ENCODE measurements around the gene PTGFRN. TPM values are rescaled to one million over a fixed set of nuclear protein-coding genes. Genes with fewer than 3 reads are reported as not detected.

PTGFRN gene
- total and polyA plus RNA-seq, 4 donors, result 5.4 to 12.6 (median 7.2) TPM

DNA sequence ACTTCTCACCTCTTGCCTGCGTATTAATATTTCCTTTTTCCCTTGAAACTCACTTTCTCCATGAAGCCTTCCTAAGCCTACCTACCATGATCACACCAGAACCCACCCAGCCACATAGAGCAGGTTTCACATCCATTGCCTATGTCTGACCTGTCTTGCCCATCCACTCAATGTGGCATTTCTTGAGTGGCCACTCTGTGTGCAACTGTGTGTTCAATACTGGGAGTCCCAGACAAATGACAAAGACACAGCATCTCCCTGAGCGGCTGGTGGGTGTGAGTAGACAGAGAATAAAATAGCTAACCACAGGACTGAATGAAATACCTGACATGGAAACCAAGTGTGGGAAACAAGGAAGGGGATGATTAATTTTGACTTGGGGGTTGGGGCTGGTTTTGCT is 3.1 kb downstream of the PTGFRN start:
- 96% methylated on average over 2 of the region's 2 CpGs for WGBS
- DNase-seq (ENCODE audit: low spot score), result no peak

DNA sequence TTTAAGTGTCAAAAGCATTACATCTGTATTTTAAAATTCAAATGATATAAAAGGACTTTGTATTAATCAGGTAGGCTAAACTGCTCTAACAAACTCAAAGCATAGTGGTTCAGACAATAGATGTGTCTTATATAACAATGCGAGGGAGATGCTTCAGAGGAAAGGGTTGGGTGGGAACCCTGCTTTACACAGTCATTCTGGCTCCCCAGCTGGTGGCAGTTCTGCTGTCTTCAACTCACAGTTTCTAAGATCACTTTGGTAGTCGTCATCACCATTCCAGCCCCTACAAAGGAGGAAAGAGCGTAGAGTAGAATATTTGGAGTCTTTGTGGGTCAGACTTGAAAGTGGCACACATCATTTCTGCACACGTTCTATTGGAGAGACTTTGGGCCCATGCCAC is 4.2 kb downstream of the PTGFRN start:
- Histone ChIP-seq H3K27ac (ENCODE audit: low read depth in 1 of 2, low read length in 2 of 2) (no peak overlapping the region), H3K9ac (ENCODE audit: low read depth in 1 of 2, low read length in 2 of 2) (no peak overlapping the region), H3K4me1 (ENCODE audit: control insufficient read depth in 4 of 4, insufficient read depth in 4 of 4, low read length in 3 of 4) (peaks cover 0 to 13% (median 7%) of the 10 kb centered on the region in 4 donors), H3K27me3 (ENCODE audit: control insufficient read depth in 4 of 4, insufficient read depth in 4 of 4, low read length in 3 of 4) (no peaks in the 10 kb centered on the region), H3K36me3 (ENCODE audit: control insufficient read depth in 4 of 4, insufficient read depth in 3 of 4, low read depth in 1 of 4, low read length in 3 of 4) (no peaks in the 10 kb centered on the region), H3K4me3 (ENCODE audit: low read depth in 1 of 3, low read length in 3 of 3) (no peak overlapping the region), H3K9me3 (ENCODE audit: control insufficient read depth in 4 of 4, low read length in 3 of 4) (no peaks in the 10 kb centered on the region)
- no peak for DNase-seq (ENCODE audit: low spot score)
- TF ChIP-seq REST (IDR thresholded peaks at IDR 0.05) (no peak), SP1 (IDR thresholded peaks at IDR 0.05) (no peak), EGR1 (IDR thresholded peaks at IDR 0.05; ENCODE audit: low read depth in 2 of 2) (no peak), RAD21 (IDR thresholded peaks at IDR 0.05) (no peak), GABPA (IDR thresholded peaks at IDR 0.05 in 1 of 2, conservative IDR thresholded peaks at IDR 0.05 in 1 of 2) (no peak), HNF4A (conservative IDR thresholded peaks at IDR 0.05) (no peak), NR2F2 (IDR thresholded peaks at IDR 0.05) (no peak), FOXA2 (IDR thresholded peaks at IDR 0.05) (no peak), JUND (IDR thresholded peaks at IDR 0.05) (no peak)
- TF ChIP-seq, protein P1, sequence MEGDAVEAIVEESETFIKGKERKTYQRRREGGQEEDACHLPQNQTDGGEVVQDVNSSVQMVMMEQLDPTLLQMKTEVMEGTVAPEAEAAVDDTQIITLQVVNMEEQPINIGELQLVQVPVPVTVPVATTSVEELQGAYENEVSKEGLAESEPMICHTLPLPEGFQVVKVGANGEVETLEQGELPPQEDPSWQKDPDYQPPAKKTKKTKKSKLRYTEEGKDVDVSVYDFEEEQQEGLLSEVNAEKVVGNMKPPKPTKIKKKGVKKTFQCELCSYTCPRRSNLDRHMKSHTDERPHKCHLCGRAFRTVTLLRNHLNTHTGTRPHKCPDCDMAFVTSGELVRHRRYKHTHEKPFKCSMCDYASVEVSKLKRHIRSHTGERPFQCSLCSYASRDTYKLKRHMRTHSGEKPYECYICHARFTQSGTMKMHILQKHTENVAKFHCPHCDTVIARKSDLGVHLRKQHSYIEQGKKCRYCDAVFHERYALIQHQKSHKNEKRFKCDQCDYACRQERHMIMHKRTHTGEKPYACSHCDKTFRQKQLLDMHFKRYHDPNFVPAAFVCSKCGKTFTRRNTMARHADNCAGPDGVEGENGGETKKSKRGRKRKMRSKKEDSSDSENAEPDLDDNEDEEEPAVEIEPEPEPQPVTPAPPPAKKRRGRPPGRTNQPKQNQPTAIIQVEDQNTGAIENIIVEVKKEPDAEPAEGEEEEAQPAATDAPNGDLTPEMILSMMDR (IDR thresholded peaks at IDR 0.05; ENCODE audit: low read depth, low read length, missing input control), result no peak
- TF ChIP-seq, protein P2, sequence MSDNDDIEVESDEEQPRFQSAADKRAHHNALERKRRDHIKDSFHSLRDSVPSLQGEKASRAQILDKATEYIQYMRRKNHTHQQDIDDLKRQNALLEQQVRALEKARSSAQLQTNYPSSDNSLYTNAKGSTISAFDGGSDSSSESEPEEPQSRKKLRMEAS (IDR thresholded peaks at IDR 0.05), result no peak
- TF ChIP-seq, protein P3, sequence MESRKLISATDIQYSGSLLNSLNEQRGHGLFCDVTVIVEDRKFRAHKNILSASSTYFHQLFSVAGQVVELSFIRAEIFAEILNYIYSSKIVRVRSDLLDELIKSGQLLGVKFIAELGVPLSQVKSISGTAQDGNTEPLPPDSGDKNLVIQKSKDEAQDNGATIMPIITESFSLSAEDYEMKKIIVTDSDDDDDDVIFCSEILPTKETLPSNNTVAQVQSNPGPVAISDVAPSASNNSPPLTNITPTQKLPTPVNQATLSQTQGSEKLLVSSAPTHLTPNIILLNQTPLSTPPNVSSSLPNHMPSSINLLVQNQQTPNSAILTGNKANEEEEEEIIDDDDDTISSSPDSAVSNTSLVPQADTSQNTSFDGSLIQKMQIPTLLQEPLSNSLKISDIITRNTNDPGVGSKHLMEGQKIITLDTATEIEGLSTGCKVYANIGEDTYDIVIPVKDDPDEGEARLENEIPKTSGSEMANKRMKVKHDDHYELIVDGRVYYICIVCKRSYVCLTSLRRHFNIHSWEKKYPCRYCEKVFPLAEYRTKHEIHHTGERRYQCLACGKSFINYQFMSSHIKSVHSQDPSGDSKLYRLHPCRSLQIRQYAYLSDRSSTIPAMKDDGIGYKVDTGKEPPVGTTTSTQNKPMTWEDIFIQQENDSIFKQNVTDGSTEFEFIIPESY (IDR thresholded peaks at IDR 0.05), result no peak
- 94% methylated on average over 4 of the region's 4 CpGs for whole genome bisulfite sequencing

More for the DNA sequence above, 3.1 kb downstream of the PTGFRN start:
- Histone ChIP-seq H3K4me1 (ENCODE audit: control insufficient read depth in 4 of 4, insufficient read depth in 4 of 4, low read length in 3 of 4) (peaks cover 0 to 13% (median 7%) of the 10 kb centered on the region in 4 donors), H3K27ac (ENCODE audit: low read depth in 1 of 2, low read length in 2 of 2) (no peak overlapping the region), H3K36me3 (ENCODE audit: control insufficient read depth in 4 of 4, insufficient read depth in 3 of 4, low read depth in 1 of 4, low read length in 3 of 4) (no peaks in the 10 kb centered on the region), H3K4me3 (ENCODE audit: low read depth in 1 of 3, low read length in 3 of 3) (no peak overlapping the region), H3K9me3 (ENCODE audit: control insufficient read depth in 4 of 4, low read length in 3 of 4) (no peaks in the 10 kb centered on the region), H3K9ac (ENCODE audit: low read depth in 1 of 2, low read length in 2 of 2) (no peak overlapping the region), H3K27me3 (ENCODE audit: control insufficient read depth in 4 of 4, insufficient read depth in 4 of 4, low read length in 3 of 4) (no peaks in the 10 kb centered on the region)
- TF ChIP-seq NR2F2 (IDR thresholded peaks at IDR 0.05), result no peak
- TF ChIP-seq, protein P1 (IDR thresholded peaks at IDR 0.05; ENCODE audit: low read depth, low read length, missing input control), result no peak
- no peak for TF ChIP-seq TAF1 (conservative IDR thresholded peaks at IDR 0.05)
- no peak for TF ChIP-seq FOXA1 (IDR thresholded peaks at IDR 0.05)
- TF ChIP-seq, protein P3 (IDR thresholded peaks at IDR 0.05), result no peak
- TF ChIP-seq HNF4A (conservative IDR thresholded peaks at IDR 0.05), result no peak
- no peak for TF ChIP-seq ATF3 (IDR thresholded peaks at IDR 0.05)
- TF ChIP-seq, protein P2 (IDR thresholded peaks at IDR 0.05), result no peak
- TF ChIP-seq RXRA (IDR thresholded peaks at IDR 0.05), result no peak
- TF ChIP-seq JUND (IDR thresholded peaks at IDR 0.05), result no peak
- no peak for TF ChIP-seq GABPA (IDR thresholded peaks at IDR 0.05 in 1 of 2, conservative IDR thresholded peaks at IDR 0.05 in 1 of 2)
- TF ChIP-seq HNF4G (IDR thresholded peaks at IDR 0.05), result no peak
- TF ChIP-seq RAD21 (IDR thresholded peaks at IDR 0.05), result no peak
